ENCODE measurements around the gene EPB41. TPM values are rescaled to one million over a fixed set of nuclear protein-coding genes. Genes with fewer than 3 reads are reported as not detected.

Gene EPB41
- total and polyA plus RNA-seq, 9 of the 15 experiments (the other 6 are each of a cell fraction or from before 2014, with no cell fraction given) = 3.7 to 213 (median 141) TPM

DNA sequence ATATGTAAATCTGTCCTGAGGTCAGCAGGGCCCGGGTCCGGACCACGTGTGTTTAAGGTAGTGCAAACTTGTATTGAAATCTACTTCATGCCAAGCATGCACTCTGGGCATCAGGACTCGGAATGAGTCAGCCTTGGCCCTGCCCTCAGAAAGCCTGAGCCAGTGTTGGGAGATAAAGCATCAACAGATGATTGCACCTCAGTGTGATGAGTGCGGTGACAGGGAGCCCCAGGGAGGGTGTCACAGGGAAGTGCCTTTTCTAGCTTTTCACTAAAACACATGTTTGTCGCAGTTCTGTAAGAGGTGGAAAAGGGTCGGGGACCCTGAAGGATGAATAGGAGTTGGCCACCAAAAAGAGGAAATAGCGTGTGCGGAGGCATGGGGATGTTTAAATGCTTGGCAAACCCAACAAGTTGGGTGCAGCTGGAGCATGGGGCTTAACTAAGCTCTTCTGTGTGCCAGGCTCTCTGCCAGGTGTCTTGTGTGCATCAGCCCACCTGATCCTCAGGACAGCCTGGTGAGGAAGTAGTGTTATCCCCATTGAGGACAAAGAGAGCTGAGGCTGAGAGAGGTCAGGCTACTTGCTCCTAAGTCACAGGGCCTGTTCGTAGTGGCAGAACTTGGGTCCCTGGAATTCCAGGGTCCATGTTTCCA lies 48.2 kb upstream of the EPB41 start (continued):
- TF ChIP-seq, protein P1, sequence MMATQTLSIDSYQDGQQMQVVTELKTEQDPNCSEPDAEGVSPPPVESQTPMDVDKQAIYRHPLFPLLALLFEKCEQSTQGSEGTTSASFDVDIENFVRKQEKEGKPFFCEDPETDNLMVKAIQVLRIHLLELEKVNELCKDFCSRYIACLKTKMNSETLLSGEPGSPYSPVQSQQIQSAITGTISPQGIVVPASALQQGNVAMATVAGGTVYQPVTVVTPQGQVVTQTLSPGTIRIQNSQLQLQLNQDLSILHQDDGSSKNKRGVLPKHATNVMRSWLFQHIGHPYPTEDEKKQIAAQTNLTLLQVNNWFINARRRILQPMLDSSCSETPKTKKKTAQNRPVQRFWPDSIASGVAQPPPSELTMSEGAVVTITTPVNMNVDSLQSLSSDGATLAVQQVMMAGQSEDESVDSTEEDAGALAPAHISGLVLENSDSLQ (IDR thresholded peaks at IDR 0.05) = peak; percentile 78

DNA sequence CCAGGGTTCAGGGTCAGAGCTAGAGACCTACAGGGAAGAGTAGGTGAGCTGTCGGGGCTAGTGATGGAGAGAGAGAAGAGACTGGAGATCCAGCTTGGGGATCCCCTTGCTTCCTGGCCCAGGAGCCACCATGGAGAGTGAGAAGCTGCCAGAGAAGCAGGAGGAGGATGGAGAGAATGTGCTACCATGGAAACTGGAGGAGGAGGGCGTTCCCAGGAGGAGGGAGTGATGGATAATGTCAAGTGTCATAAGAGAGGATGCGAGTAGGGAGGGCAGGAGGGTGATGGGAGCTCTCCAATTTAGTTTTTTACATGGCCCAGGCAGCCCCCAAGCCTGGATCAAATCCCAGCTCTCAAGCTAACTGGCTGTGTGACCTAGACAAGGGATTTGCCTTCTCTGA lies 46.5 kb upstream of the EPB41 start:
- Histone ChIP-seq H2AFZ (ENCODE audit: low read depth, low read length) (no peak overlapping the region), H3K9ac (ENCODE audit: insufficient read depth in 1 of 2, low read depth in 2 of 2, low read length in 2 of 2) (no peak overlapping the region), H3K36me3 (ENCODE audit: control insufficient read depth, insufficient read depth, low read length) (no peaks in the 10 kb centered on the region), H3K9me3 (replicated peaks; ENCODE audit: control insufficient read depth, insufficient read depth, low read depth, low read length) (no peaks in the 10 kb centered on the region), H4K20me1 (replicated peaks; ENCODE audit: control insufficient read depth, insufficient read depth, low read length) (no peaks in the 10 kb centered on the region), H3K9me1 (ENCODE audit: control insufficient read depth, insufficient read depth, low read length) (no peaks in the 10 kb centered on the region), H3K4me1 (replicated peaks in 1 of 2; ENCODE audit: control insufficient read depth in 2 of 2, insufficient read depth in 2 of 2, low read length in 2 of 2) (peaks cover 0 to 12% of the 10 kb centered on the region in 2 experiments; a peak in 2 of 5 replicates), H3K4me2 (ENCODE audit: insufficient read depth, low read length) (no peak overlapping the region), H3K27ac (ENCODE audit: extremely low read depth, low read depth, low read length) (no peak overlapping the region), H3K27me3 (ENCODE audit: control insufficient read depth in 2 of 2, insufficient read depth in 2 of 2, low read length in 2 of 2) (peaks cover 37 to 62% of the 10 kb centered on the region in 2 experiments), H3K79me2 (ENCODE audit: control insufficient read depth, insufficient read depth, low read length) (no peaks in the 10 kb centered on the region), H3K4me3 (no peak overlapping the region)
- POLR2A ChIA-PET = interaction anchor here (0.5 to 3.2 kb wide), 8 partner anchors 9 to 314 kb away, joined by 3 to 17 read pairs (median 3); partner anchors contain the start of genes RNU11 and SRSF4
- BruUV-seq (replicated peaks) = no TSS peak
- FAIRE-seq = no peak
- intact Hi-C loops (cut with micrococcal nuclease) = no loop called here
- DNase-seq (ENCODE audit: extremely low read depth in 1 of 4, low spot score in 3 of 4) = no peak
- ATAC-seq = no peak; the same call in 2 of the 3 replicates
- CTCF ChIA-PET (ENCODE audit: low intra/inter-chr PET ratio) = no interaction called here
- in situ Hi-C loops (cut with MboI) = loop anchor here (5.0 kb wide), 3 partner anchors 81 to 356 kb away; partner anchors contain the start of gene RNU11
- 0% methylated on average over 3 of the region's 3 CpGs for WGBS (ENCODE audit: insufficient coverage, low coverage, missing lambda C conversion rate)
- TF ChIP-seq CAMTA2 (CRISPR knock-in tag; conservative IDR thresholded peaks at IDR 0.05) = no peak
- no peak for TF ChIP-seq CHD1 (IDR thresholded peaks at IDR 0.05; ENCODE audit: low read length)
- TF ChIP-seq, protein P2, sequence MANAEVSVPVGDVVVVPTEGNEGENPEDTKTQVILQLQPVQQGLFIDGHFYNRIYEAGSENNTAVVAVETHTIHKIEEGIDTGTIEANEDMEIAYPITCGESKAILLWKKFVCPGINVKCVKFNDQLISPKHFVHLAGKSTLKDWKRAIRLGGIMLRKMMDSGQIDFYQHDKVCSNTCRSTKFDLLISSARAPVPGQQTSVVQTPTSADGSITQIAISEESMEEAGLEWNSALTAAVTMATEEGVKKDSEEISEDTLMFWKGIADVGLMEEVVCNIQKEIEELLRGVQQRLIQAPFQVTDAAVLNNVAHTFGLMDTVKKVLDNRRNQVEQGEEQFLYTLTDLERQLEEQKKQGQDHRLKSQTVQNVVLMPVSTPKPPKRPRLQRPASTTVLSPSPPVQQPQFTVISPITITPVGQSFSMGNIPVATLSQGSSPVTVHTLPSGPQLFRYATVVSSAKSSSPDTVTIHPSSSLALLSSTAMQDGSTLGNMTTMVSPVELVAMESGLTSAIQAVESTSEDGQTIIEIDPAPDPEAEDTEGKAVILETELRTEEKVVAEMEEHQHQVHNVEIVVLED (CRISPR knock-in tag; IDR thresholded peaks at IDR 0.05) = no peak
- peak; percentile 57 to 63; a peak in 3 of 4 replicates for TF ChIP-seq KDM1A (IDR thresholded peaks at IDR 0.05)
- TF ChIP-seq ASH1L (IDR thresholded peaks at IDR 0.05; ENCODE audit: borderline replicate concordance, low read depth, partially characterized antibody) = no peak
- TF ChIP-seq, protein P3, sequence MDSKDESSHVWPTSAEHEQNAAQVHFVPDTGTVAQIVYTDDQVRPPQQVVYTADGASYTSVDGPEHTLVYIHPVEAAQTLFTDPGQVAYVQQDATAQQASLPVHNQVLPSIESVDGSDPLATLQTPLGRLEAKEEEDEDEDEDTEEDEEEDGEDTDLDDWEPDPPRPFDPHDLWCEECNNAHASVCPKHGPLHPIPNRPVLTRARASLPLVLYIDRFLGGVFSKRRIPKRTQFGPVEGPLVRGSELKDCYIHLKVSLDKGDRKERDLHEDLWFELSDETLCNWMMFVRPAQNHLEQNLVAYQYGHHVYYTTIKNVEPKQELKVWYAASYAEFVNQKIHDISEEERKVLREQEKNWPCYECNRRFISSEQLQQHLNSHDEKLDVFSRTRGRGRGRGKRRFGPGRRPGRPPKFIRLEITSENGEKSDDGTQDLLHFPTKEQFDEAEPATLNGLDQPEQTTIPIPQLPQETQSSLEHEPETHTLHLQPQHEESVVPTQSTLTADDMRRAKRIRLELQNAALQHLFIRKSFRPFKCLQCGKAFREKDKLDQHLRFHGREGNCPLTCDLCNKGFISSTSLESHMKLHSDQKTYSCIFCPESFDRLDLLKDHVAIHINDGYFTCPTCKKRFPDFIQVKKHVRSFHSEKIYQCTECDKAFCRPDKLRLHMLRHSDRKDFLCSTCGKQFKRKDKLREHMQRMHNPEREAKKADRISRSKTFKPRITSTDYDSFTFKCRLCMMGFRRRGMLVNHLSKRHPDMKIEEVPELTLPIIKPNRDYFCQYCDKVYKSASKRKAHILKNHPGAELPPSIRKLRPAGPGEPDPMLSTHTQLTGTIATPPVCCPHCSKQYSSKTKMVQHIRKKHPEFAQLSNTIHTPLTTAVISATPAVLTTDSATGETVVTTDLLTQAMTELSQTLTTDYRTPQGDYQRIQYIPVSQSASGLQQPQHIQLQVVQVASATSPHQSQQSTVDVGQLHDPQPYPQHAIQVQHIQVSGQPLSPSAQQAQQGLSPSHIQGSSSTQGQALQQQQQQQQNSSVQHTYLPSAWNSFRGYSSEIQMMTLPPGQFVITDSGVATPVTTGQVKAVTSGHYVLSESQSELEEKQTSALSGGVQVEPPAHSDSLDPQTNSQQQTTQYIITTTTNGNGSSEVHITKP (IDR thresholded peaks at IDR 0.05; ENCODE audit: partially characterized antibody) = no peak
- TF ChIP-seq ZNF146 (CRISPR knock-in tag; IDR thresholded peaks at IDR 0.05; ENCODE audit: unreplicated experiment) = no peak
- TF ChIP-seq RCOR1 (IDR thresholded peaks at IDR 0.05; ENCODE audit: borderline replicate concordance in 1 of 2, low read depth in 2 of 2, low read length in 2 of 2) = peak in 1 of 2 experiments; percentile 51; a peak in 1 of 4 replicates
- TF ChIP-seq POLR2AphosphoS2 (IDR thresholded peaks at IDR 0.05; ENCODE audit: low read length) = no peak
- TF ChIP-seq TGIF2 (CRISPR knock-in tag; IDR thresholded peaks at IDR 0.05) = 0 out of 2 replicates have a peak, but pooled peaks have one; percentile 21
- TF ChIP-seq, protein P1 (IDR thresholded peaks at IDR 0.05) = 0 out of 2 replicates have a peak, but pooled peaks have one; percentile 8
- no peak for TF ChIP-seq HNRNPH1 (optimal IDR thresholded peaks at IDR 0.05; ENCODE audit: low read depth, low read length)
